ENCODE measurements around the gene FMNL1. TPM values are rescaled to one million over a fixed set of nuclear protein-coding genes. Genes with fewer than 3 reads are reported as not detected.

Gene FMNL1
- polyA plus RNA-seq, 3 donors, result 23.8 to 826 (median 24.8) TPM

DNA sequence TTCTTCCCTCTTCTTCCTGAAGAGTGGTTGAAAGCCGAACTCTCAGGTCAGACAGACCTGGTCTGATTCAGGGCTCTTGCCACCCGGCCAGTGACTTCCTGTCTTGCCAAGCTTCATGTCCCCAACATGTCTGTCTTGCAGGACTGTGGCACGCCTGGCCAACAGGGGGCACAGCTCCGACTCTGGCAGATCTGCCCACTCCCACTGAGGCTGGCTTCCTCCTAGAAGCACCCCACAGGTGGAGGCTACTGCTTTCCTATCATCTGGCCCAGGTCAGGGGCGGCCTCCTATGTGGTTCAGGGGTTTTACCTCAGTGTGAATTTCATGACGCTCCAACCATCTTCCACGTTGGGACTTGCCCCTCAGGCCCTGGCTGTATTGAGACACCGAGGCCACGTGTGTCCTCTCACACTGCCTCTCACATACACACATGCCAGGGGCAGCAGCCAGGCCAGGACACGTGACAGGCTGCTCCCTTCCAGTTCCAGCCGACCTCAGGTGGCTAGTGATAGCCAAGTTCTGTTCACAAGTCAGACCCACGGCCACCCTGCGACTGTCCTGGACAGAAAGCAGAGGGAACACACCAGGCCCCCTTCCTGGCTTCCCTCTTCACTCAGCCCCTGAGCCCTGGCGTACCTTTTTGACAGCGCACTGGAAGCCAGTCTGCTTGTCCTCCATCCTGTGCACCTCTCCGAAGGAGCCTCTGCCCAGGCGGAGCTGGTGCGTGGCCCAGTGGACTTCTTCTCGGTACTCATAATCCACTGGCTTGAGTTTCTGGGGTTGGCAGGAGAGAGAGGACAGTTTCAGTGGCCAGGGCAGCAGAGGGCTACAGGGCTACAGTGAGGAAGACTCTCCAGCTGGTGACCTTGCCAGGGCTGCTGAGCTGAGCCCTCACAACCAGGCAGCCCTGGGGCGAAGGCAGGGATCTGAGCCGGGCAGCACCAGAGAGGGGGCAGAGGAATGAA is 62.8 kb downstream of the FMNL1 start:
- peaks cover 0 to 2% of the 10 kb centered on the region in 2 donors for H3K4me1 ChIP-seq (ENCODE audit: control insufficient read depth in 1 of 2, insufficient read depth in 2 of 2, low read length in 2 of 2)
- no peak overlapping the region for H3K27ac ChIP-seq (ENCODE audit: low read depth in 1 of 2, low read length in 2 of 2)
- H3K79me2 ChIP-seq (ENCODE audit: insufficient read depth, low read length), result no peaks in the 10 kb centered on the region
- peaks cover 37% of the 10 kb centered on the region for H4K20me1 ChIP-seq (ENCODE audit: insufficient read depth, low read length)
- H3K9me3 ChIP-seq (replicated peaks in 1 of 2; ENCODE audit: control insufficient read depth in 1 of 2, insufficient read depth in 1 of 2, low read length in 2 of 2), result no peaks in the 10 kb centered on the region
- no peak overlapping the region for H3K4me2 ChIP-seq (replicated peaks; ENCODE audit: extremely low read depth, low read length, poor library complexity, severe bottlenecking)
- peaks cover 73 to 99% of the 10 kb centered on the region in 2 donors for H3K36me3 ChIP-seq (replicated peaks in 1 of 2; ENCODE audit: control insufficient read depth in 1 of 2, insufficient read depth in 2 of 2, low read length in 2 of 2)
- H3K9ac ChIP-seq (ENCODE audit: insufficient read depth, low read length, poor library complexity, severe bottlenecking), result no peak overlapping the region
- Mint-ChIP-seq H3K4me3 (no peak overlapping the region), H3K27ac (peak overlapping the region in 4 of 7 donors; percentile 4 to 74 (median 60)), H3K36me3 (peaks cover 79 to 94% of the 10 kb centered on the region in 2 donors), H3K27me3 (ENCODE audit: low read depth in 3 of 3) (peaks cover 0 to 2% (median 0%) of the 10 kb centered on the region in 3 donors), H3K9me3 (peaks cover 0 to 2% (median 0%) of the 10 kb centered on the region in 7 donors), H3K4me1 (peaks cover 6% of the 10 kb centered on the region)
- no peak overlapping the region for H3K4me3 ChIP-seq (replicated peaks in 1 of 3; ENCODE audit: low read depth in 2 of 3, low read length in 3 of 3)
- no peaks in the 10 kb centered on the region for H3K27me3 ChIP-seq (ENCODE audit: control insufficient read depth in 2 of 2, insufficient read depth in 2 of 2, low read length in 2 of 2)
- peak in 2 of 3 donors; percentile 39 to 52 for DNase-seq
- H2AFZ ChIP-seq (ENCODE audit: insufficient read depth, low read depth, low read length, poor library complexity, severe bottlenecking), result no peak overlapping the region
- TF ChIP-seq, protein P1, sequence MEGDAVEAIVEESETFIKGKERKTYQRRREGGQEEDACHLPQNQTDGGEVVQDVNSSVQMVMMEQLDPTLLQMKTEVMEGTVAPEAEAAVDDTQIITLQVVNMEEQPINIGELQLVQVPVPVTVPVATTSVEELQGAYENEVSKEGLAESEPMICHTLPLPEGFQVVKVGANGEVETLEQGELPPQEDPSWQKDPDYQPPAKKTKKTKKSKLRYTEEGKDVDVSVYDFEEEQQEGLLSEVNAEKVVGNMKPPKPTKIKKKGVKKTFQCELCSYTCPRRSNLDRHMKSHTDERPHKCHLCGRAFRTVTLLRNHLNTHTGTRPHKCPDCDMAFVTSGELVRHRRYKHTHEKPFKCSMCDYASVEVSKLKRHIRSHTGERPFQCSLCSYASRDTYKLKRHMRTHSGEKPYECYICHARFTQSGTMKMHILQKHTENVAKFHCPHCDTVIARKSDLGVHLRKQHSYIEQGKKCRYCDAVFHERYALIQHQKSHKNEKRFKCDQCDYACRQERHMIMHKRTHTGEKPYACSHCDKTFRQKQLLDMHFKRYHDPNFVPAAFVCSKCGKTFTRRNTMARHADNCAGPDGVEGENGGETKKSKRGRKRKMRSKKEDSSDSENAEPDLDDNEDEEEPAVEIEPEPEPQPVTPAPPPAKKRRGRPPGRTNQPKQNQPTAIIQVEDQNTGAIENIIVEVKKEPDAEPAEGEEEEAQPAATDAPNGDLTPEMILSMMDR (IDR thresholded peaks at IDR 0.05), result peak; percentile 36
- 89% methylated on average over 21 of the region's 21 CpGs for WGBS (ENCODE audit: insufficient coverage)
- intact Hi-C loops (cut with micrococcal nuclease), result loop anchor here in 1 of 2 donors (5.0 kb wide), 1 partner anchor 38 kb away; no protein-coding TSS in a partner anchor

DNA sequence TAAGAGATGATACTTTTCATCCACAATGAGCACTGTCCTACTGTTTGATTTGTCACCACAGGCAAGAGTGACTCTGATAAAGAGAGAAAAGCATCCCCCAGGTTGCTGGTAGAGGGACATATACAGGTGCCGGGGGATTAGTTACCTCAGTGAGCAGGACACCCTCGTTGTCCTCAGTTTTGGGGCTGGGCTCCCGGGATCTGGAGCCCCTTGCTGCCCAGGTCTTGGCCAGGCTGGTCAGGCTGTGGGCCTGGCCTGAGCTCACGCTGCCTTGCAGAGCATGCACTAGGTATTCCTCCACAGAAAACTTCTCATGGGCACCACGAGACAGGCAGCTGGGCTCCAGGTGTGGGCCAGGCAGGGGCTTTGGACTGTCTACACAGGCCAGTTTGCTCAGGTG is 64.6 kb downstream of the FMNL1 start:
- Histone ChIP-seq H3K27me3 (ENCODE audit: control insufficient read depth in 2 of 2, insufficient read depth in 2 of 2, low read length in 2 of 2) (no peaks in the 10 kb centered on the region), H3K9me3 (replicated peaks in 1 of 2; ENCODE audit: control insufficient read depth in 1 of 2, insufficient read depth in 1 of 2, low read length in 2 of 2) (no peaks in the 10 kb centered on the region), H3K27ac (ENCODE audit: low read depth in 1 of 2, low read length in 2 of 2) (no peak overlapping the region), H3K36me3 (replicated peaks in 1 of 2; ENCODE audit: control insufficient read depth in 1 of 2, insufficient read depth in 2 of 2, low read length in 2 of 2) (peaks cover 76 to 91% of the 10 kb centered on the region in 2 donors), H2AFZ (ENCODE audit: insufficient read depth, low read depth, low read length, poor library complexity, severe bottlenecking) (no peak overlapping the region), H3K79me2 (ENCODE audit: insufficient read depth, low read length) (peaks cover 11% of the 10 kb centered on the region), H3K9ac (ENCODE audit: insufficient read depth, low read length, poor library complexity, severe bottlenecking) (no peak overlapping the region), H3K4me1 (ENCODE audit: control insufficient read depth in 1 of 2, insufficient read depth in 2 of 2, low read length in 2 of 2) (peaks cover 18 to 20% of the 10 kb centered on the region in 2 donors), H3K4me3 (replicated peaks in 1 of 3; ENCODE audit: low read depth in 2 of 3, low read length in 3 of 3) (no peak overlapping the region), H3K4me2 (replicated peaks; ENCODE audit: extremely low read depth, low read length, poor library complexity, severe bottlenecking) (no peak overlapping the region), H4K20me1 (ENCODE audit: insufficient read depth, low read length) (peaks cover 48% of the 10 kb centered on the region)
- no peak overlapping the region for H3K4me3 Mint-ChIP-seq
- H3K36me3 Mint-ChIP-seq, result peaks cover 84 to 95% of the 10 kb centered on the region in 2 donors
- WGBS (ENCODE audit: insufficient coverage), result 95% methylated on average over 5 of the region's 5 CpGs
- H3K27me3 Mint-ChIP-seq (ENCODE audit: low read depth in 3 of 3), result peaks cover 0 to 2% (median 2%) of the 10 kb centered on the region in 3 donors
- TF ChIP-seq, protein P1 (IDR thresholded peaks at IDR 0.05), result no peak
- no peak overlapping the region for H3K27ac Mint-ChIP-seq
- H3K4me1 Mint-ChIP-seq, result peaks cover 24% of the 10 kb centered on the region
- DNase-seq, result no peak
- peaks cover 0 to 2% (median 0%) of the 10 kb centered on the region in 7 donors for H3K9me3 Mint-ChIP-seq
- intact Hi-C loops (cut with micrococcal nuclease), result loop anchor here in 1 of 2 donors (5.0 kb wide), 1 partner anchor 36 kb away; no protein-coding TSS in a partner anchor

Measured in CD14-positive monocyte (primary cell).